Stimulated activated CD8-positive, alpha-beta memory T cell treated with anti-CD3 and anti-CD28 coated beads, Interleukin-7, amount 100 ng/mL, for 1 hour (primary cell): Measurements from ENCODE around the gene EPHB1.

Source experiments
- DNase-seq, 2 donors: peaks; one replicate each; pipeline ENCODE4 v3.0.0-alpha.2; 2020; ENCODE audit warnings: low read depth in 2 of 2

The EPHB1 gene

DNA sequence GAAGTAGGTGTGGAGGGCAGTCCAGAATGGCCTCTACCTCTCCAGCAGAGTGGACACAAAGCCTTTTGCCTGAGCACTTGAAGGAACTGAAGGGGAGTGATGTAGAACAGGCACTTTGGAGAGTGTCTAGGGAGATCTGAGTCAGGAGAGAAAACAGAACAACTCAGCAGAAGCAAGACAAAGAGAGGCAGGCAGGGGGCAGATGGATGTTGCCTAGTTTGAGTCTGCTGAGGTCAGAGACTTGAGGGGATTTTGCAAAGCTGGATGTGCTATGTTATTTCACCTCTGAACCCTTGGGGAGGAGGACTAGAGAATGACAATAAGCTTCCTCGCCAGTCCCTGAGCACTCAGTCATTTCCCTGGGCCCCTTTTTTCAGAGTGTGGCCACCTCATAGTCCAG, 366.4 kb downstream of the EPHB1 start:
- DNase-seq = no peak

GRCh38 chr3:135163701-135164100, 368.6 kb downstream of the EPHB1 start:
- DNase-seq = no peak

- no peak for DNase-seq
These were observed 370.2 kb downstream of the EPHB1 start for GRCh38 chr3:135165260-135165659.

DNA sequence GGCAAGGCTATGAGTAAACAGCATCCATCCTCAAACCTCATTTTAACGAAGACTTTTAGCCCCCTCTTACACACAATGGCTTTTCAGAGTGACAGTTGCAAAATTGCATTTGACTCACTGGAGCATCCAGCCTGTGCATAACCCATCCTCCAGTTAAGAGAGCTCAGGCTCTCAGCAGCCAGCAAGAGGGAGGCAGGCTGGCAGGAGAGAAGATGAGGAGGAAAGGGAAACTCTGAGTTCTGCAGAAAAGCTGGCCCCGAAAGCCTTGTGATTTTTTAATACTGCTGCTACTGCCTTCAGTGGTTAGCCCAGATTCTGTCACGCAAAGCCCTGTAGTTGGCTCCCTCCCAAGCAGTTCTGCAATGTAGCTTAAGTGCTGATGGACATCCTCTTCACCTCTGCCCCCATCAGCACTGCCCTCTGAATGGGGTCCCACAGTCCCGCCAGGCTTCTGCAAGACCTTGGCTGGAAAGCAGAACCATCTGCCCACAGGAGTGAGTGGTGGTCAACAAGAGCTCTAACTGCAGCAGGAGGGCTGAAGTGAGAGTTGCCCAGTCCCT, 371.3 kb downstream of the EPHB1 start:
- DNase-seq = no peak

DNA sequence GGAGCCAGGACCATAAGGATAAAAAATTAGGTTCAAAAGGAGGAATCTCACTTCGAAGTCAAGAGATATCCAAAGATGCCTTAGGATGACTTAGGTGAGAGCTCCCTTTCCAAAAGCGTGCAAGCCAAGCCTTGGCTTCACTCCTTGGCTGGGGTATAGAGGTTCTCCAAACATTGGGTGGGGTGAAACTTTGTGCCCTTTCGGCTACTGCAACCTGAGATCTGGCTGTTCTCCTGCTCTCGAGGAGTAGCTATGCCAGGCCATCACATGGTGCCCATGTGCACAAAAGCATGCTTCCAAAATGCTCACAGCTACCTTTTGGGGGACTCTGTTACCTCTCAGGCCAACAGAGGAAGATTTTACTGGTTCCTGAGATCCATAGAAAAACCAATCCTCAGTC, 373.8 kb downstream of the EPHB1 start:
- no peak for DNase-seq

DNA sequence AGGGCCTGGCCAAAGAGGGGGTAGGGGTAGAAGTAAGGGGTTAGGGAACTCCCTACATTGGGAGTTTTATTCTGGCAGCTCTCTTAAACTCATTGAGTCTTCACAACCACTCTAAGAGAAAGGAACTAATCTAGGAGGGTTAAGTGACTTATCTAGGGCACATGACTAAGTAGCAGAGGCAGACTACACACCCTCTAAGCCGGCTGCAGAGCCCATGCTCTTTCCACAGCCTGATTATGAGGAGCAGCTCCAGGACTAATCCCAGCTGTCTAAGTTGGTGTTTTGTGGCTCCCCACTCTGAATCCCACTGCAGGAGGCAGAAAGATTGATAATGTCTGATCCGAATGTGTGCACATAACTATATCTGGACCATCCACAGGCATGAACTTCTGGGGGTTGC, 374.6 kb downstream of the EPHB1 start:
- no peak for DNase-seq

DNA sequence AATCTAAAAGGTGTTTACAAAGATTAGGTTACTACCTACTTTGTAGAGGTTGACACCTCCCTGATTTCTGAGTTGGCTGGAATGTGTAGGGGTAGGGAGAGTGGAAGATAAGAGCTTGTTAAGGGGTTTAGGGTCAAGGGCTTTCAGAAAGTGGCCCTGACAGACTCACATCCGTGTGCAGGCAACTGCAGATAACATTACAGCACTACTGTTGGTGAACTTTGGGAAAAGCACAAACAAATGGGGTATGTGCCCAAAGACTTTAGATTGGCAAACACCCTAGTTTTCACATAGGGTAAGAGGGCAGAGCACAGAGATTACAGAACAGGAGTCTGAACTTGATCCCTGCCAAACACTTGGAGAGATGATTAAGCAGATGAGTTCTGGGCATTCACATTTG, 375.7 kb downstream of the EPHB1 start:
- no peak for DNase-seq

GRCh38 chr3:135172191-135172869, 377.3 kb downstream of the EPHB1 start:
- no peak for DNase-seq

- no peak for DNase-seq
These were observed 380.7 kb downstream of the EPHB1 start for GRCh38 chr3:135175728-135176277.

DNA sequence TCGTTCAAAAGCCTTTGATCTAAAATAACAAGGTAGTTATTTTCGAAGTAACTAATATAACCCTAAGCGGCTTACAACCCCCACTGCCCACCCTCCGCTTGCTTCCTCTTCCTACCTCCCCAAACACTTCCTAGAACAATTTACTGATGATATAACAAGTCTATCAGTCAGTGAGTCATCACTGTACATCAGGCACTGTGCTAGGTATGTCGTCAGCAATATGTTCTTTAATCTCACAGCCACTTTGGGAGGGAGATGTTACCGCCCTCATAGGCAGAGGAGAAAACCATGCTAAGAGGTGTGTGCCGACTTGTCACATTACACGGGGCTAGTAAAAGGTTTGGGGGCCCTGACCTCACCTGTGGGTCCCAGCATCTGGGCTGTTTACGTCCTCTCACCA, 381.8 kb downstream of the EPHB1 start:
- no peak for DNase-seq

DNA sequence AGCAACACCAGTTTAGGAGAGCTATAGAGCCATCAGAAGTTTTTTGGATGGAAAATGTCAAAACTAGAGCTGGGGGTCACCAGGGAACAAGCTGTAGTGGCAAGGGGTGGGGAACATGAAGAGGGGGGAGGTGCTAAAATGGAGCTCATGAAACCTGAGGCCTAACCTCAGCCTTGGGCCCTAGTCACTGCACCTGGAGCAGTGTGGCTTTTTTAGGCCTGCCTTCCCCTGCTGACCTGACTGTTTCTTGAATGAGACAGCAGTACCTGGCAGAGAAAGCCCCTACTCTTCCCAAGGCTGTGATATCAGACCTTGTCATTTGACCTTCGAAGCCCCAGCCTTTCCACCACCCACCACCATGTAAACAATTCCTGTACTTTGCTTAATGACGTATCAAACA, 383.5 kb downstream of the EPHB1 start:
- no peak for DNase-seq

DNA sequence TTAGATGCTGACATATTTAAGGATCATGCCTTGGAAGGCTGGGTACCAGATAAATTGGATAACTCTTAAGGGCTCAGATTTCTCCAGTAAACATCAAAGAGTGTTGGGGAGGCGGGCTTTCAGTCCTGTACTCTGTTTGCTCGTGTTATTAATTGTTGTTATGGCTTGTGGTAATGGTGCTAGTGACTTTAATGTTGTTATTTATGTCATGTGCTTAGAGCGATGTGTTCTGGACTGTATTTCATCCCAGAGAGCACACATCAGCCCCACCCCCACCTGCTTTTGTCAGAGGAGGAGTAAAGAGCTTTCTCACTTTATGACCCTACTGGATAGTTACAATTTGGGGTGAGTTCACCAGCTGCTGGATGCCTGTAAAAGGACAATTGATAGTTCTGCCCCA, 386.3 kb downstream of the EPHB1 start:
- DNase-seq = no peak

- no peak for DNase-seq
These were observed 387.4 kb downstream of the EPHB1 start for GRCh38 chr3:135182364-135182998.

GRCh38 chr3:135190658-135191057, 395.6 kb downstream of the EPHB1 start:
- no peak for DNase-seq

DNA sequence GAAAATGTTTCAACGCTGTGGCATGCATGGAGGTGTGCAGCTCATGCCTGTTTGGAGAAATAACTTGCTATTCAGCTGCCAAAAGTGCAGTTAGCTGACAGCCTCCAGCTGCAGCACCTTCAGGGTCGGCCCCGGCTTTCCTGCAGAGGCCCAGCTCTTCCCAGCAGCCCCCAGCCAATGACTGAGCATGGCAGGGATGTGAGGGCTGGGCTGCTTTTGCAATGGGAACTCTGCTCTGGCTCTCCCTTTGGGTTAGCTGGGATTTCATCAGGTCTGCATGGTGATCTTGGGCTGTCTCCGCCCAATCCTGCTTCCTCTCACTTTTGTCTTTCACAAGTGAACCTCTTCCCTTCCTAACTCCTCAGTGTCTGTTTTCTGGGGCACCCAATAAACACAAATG, 396.6 kb downstream of the EPHB1 start:
- no peak for DNase-seq

GRCh38 chr3:135192929-135193328, 397.9 kb downstream of the EPHB1 start:
- DNase-seq = no peak

DNA sequence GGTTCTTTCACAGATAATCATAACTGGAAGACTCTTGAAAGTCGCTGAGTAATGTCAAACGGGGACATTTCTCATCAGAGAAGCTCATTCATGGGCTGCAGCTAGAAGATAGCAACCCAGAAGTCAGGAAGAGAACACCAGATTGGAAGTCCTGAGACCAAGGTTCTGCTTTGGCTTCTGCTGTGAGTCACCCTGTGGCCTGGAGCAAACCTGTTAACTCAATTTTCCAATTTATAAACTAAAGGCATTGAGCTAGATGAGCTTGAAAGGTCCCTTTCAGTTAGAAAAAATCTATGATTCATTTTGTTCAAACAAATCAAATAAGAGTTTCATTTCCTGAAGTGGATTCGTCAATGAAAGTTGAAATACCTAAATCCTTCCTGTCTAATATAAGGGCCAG, 402.2 kb downstream of the EPHB1 start:
- DNase-seq = no peak

DNA sequence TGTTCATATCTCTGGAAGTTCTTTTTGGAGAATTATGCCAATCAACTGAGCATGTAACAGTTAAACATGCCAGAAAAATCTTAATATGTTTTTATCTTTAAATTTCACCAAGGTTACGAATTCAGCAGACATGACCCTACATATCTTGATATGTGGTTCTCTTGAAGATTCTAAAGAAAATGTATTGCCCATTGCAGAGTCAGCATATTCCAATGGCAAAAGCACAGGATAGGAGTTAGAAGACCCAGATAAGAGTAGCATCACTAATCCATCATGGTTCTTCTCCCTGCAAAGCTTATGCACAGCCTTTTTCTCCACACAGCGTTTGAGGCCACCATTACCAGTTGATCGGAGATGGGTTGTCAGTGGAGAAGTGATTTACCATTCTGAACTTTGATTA, 402.8 kb downstream of the EPHB1 start:
- DNase-seq = no peak

DNA sequence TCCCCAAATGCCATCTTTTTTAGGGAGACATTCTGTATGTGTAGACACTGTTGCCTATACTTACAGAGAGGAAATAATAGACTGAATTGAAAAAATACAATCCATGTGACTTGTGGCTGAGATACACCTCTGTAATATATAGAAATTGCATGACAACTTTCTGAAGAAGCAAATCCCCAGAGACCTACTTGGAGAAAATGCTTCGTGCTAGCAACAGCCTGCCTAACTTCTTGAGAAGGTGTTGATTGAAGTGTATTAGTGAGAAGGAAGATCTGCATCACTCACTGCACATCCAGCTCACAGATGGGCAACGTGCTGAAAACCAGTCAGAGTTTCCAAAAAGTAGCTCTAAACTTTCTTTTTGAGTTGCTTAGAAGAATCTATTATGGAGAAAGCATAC, 404.1 kb downstream of the EPHB1 start:
- no peak for DNase-seq

- no peak for DNase-seq
These were observed 408.0 kb downstream of the EPHB1 start for GRCh38 chr3:135203026-135203425.

DNA sequence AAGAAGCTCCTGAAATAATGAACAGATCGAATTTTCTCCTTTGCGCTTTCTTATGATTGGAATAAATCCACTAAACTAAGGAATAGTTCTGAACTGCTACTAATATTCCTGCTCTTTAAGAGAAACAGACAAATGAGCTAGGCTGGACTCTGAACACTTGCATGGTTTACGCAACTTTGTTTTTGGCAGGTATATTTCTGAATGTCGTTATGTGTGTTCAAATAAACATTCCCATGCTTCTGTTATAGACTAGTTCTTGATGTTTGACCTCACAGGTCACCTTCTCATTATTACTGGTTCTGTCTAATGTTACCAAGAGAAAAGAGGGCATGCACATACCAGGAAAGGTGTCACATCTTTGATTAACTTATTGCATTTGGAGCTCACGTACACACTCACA, 418.2 kb downstream of the EPHB1 start:
- no peak for DNase-seq

DNA sequence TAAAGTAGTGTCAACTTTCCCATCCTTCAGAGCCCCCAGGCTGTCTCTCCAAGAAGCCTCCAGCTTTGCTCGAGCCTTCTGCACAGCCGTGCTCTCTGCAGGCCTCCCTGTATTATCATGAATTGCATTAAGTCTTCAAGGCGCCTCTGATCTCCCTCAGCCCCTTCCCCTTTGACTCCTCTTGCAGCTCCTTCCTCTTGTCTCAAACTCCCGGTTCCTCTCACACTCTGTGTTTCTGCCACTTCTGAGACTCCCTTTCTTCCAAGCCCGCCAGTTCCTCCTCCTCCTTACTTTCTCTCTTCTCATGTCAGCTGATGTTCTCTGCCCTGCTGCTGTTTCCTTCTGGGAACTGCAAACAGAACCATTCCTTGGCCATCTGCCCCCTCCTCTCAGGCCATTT, 418.8 kb downstream of the EPHB1 start:
- DNase-seq = no peak

DNA sequence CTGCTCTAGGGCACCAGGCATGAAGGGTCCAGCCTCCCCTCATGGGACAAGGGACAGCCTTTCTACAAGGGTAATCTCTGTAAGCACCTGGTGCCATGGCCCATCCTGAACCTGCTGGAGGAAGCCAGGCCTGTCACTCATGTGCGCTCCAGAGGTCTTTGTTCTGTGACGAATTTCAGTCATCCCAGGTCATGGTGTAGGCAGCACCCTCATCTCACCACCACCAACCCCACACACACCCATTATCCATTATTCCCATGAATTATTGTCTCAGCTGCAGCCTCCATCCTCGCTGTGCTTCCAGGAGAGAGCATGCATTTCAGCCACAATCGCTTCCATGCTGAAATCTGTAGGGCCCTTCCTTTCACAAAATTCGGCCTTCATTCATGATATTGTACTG, 419.3 kb downstream of the EPHB1 start:
- DNase-seq = no peak
